ENCODE results near the gene EVL. TPM values are rescaled to one million over a fixed set of nuclear protein-coding genes. Genes with fewer than 3 reads are reported as not detected.
A peak's percentile ranks its signal among the peaks of the same experiment; 100 is the strongest.

EVL gene
- total RNA-seq, 2 experiments from 2014 or later: 340 to 351 TPM

DNA sequence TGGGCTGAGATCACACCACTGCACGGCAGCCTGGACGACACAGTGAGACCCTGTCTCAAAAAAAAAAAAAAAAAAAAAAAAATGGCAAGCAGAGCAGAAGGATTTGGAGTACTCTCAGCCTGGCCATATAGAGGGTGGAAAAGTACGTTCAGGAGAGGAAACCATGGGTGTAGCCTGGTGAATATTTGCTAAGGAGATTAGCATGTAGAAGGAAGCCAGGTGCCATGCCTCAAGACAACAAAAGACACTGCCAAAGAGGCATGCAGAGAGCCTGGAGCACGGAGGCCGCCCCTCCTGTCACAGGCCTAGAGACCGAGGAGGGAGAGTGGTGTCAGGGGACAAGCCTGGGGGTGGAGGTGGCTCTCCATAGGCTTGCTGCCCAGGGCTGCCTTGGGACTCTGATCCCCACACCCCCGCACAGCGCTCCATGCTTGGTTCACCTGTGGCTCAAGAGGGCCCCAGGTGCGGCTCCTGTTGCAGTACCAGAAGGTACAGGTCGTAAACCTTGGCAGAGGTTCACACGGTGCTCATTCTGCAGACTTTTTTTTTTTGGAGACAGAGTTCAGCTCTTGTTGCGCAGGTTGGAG is 122.1 kb downstream of the EVL start:
- POLR2A ChIA-PET: no interaction called here
- Mint-ChIP-seq H3K27ac (no peak overlapping the region), H3K9me3 (no peaks in the 10 kb centered on the region), H3K4me1 (ENCODE audit: low read depth) (no peaks in the 10 kb centered on the region), H3K4me3 (no peak overlapping the region), H3K27me3 (no peaks in the 10 kb centered on the region), H3K36me3 (ENCODE audit: low read depth) (no peaks in the 10 kb centered on the region)
- DNase-seq (no peak), ATAC-seq (no peak)
- intact Hi-C loops (cut with micrococcal nuclease): no loop called here
- CTCF ChIA-PET: no interaction called here
- no peak for TF ChIP-seq CTCF (IDR thresholded peaks at IDR 0.05)

GRCh38 chr14:100188392-100189030 is 123.3 kb downstream of the EVL start:
- peaks cover 5% of the 10 kb centered on the region for H3K4me1 Mint-ChIP-seq (ENCODE audit: low read depth)
- no peak for TF ChIP-seq CTCF (IDR thresholded peaks at IDR 0.05)
- no peak overlapping the region for H3K4me3 Mint-ChIP-seq
- intact Hi-C loops (cut with micrococcal nuclease): no loop called here
- ChIA-PET CTCF (no interaction called here), POLR2A (no interaction called here)
- H3K36me3 Mint-ChIP-seq (ENCODE audit: low read depth): no peaks in the 10 kb centered on the region
- no peaks in the 10 kb centered on the region for H3K27me3 Mint-ChIP-seq
- no peaks in the 10 kb centered on the region for H3K9me3 Mint-ChIP-seq
- no peak for ATAC-seq
- DNase-seq: no peak
- H3K27ac Mint-ChIP-seq: no peak overlapping the region

- DNase-seq (no peak), ATAC-seq (no peak)
- intact Hi-C loops (cut with micrococcal nuclease): loop anchor here (5.0 kb wide), 2 partner anchors 123 to 208 kb away; partner anchors contain the start of gene EVL
- Mint-ChIP-seq H3K4me1 (ENCODE audit: low read depth) (peaks cover 11% of the 10 kb centered on the region), H3K27me3 (no peaks in the 10 kb centered on the region), H3K9me3 (no peaks in the 10 kb centered on the region), H3K36me3 (ENCODE audit: low read depth) (no peaks in the 10 kb centered on the region), H3K4me3 (no peak overlapping the region), H3K27ac (no peak overlapping the region)
- TF ChIP-seq CTCF (IDR thresholded peaks at IDR 0.05): no peak
- POLR2A ChIA-PET: no interaction called here
- CTCF ChIA-PET: no interaction called here
Observed at GRCh38 chr14:100190126-100190525, 124.9 kb downstream of the EVL start.

- intact Hi-C loops (cut with micrococcal nuclease): loop anchor here (5.0 kb wide), 2 partner anchors 124 to 209 kb away; partner anchors contain the start of gene EVL
- Mint-ChIP-seq H3K27me3 (no peaks in the 10 kb centered on the region), H3K9me3 (no peaks in the 10 kb centered on the region), H3K27ac (peak overlapping the region; percentile 83), H3K4me1 (ENCODE audit: low read depth) (peaks cover 11% of the 10 kb centered on the region), H3K4me3 (no peak overlapping the region), H3K36me3 (ENCODE audit: low read depth) (no peaks in the 10 kb centered on the region)
- ChIA-PET CTCF (interaction anchor here (0.9 to 4.6 kb wide), 28 partner anchors 9 to 209 kb away, joined by 3 to 42 read pairs (median 8); partner anchors contain the start of gene EVL), POLR2A (interaction anchor here (2.4 kb wide), 1 partner anchor 21 kb away, joined by 6 read pairs; no protein-coding TSS in a partner anchor)
- no peak for TF ChIP-seq CTCF (IDR thresholded peaks at IDR 0.05)
- ATAC-seq (no peak), DNase-seq (no peak)
Observed at GRCh38 chr14:100191584-100192249, 126.5 kb downstream of the EVL start.

All from activated CD8-positive, alpha-beta T cell treated with anti-CD3 and anti-CD28 coated beads for 36 hours (primary cell).